DND-41 (cell line): ENCODE measurements around the gene M6PR.
A peak's percentile ranks its signal among the peaks of the same experiment; 100 is the strongest.
"Not testable (repeated sequence)": the region's sequence is repeated elsewhere in the genome, so short reads cannot be mapped to it uniquely, and the experiment has no call there.

Experiments used
- ATAC-seq: fragments of 200-7000 bp; cut with Tn5 transposase; 3 replicates; pipeline ENCODE4 v1.9.1; 2021; ENCODE audit warnings: low read depth; ENCODE audit not compliant: insufficient read depth
- DNase-seq: peaks from one replicate; pipeline ENCODE4 v3.0.0-alpha.2; 2020
- H2AFZ ChIP-seq: 2 replicates; pipeline ENCODE4 v1.6.0; 2012; ENCODE audit warnings: low read depth, low read length
- H3K27ac ChIP-seq: 2 replicates; pipeline ENCODE4 v1.5.1; 2012; ENCODE audit warnings: low read length, inconsistent platforms
- H3K27me3 ChIP-seq: fragments of 200-600 bp; sonication (generic); 2 replicates; pipeline ENCODE4 v1.6.0; 2012; ENCODE audit warnings: low read length, mild to moderate bottlenecking, inconsistent platforms; ENCODE audit not compliant: insufficient read depth, poor library complexity
- H3K36me3 ChIP-seq: 2 replicates; pipeline ENCODE4 v1.5.1; 2012; ENCODE audit warnings: low read length, inconsistent platforms; ENCODE audit not compliant: insufficient read depth
- H3K4me1 ChIP-seq: 2 replicates; pipeline ENCODE4 v1.5.1; 2012; ENCODE audit warnings: mild to moderate bottlenecking, low read length; ENCODE audit not compliant: insufficient read depth
- H3K4me2 ChIP-seq: 2 replicates; pipeline ENCODE4 v1.6.0; 2012; ENCODE audit warnings: mild to moderate bottlenecking, moderate library complexity, low read length, inconsistent platforms; ENCODE audit not compliant: insufficient read depth
- H3K4me3 ChIP-seq, 2 experiments: fragments of 200-600 bp in 1 of 2; shearing (Covaris generic) in 1 of 2; 2 replicates each; pipeline ENCODE4 v1.5.1; 2012 to 2016; ENCODE audit warnings: inconsistent platforms in 2 of 2, low read length in 2 of 2, mild to moderate bottlenecking in 2 of 2, low read depth in 1 of 2, moderate library complexity in 1 of 2
- H3K79me2 ChIP-seq: 2 replicates; pipeline ENCODE4 v1.6.0; 2012; ENCODE audit warnings: low read length, inconsistent platforms; ENCODE audit not compliant: insufficient read depth
- H3K9ac ChIP-seq: 2 replicates; pipeline ENCODE4 v1.6.0; 2012; ENCODE audit warnings: low read depth, mild to moderate bottlenecking, inconsistent platforms, low read length, moderate library complexity
- H3K9me3 ChIP-seq: 2 replicates; pipeline ENCODE4 v1.5.1; 2012; ENCODE audit warnings: low read length, moderate library complexity, mild to moderate bottlenecking, inconsistent platforms; ENCODE audit not compliant: insufficient read depth, severe bottlenecking
- H4K20me1 ChIP-seq: 2 replicates; pipeline ENCODE4 v1.6.0; 2012; ENCODE audit warnings: low read length; ENCODE audit not compliant: insufficient read depth
- EZH2 ChIP-seq: IDR thresholded peaks from 3 replicates; pipeline ENCODE4 v1.6.1; 2012; ENCODE audit warnings: borderline replicate concordance, low read depth, mild to moderate bottlenecking, moderate library complexity, low read length, inconsistent platforms; ENCODE audit not compliant: severe bottlenecking
- TF ChIP-seq, protein P1 (sequence below): IDR thresholded peaks from 2 replicates; pipeline ENCODE4 v1.5.1; 2012; ENCODE audit warnings: borderline replicate concordance, low read length, moderate library complexity, mild to moderate bottlenecking; ENCODE audit not compliant: poor library complexity, severe bottlenecking; ENCODE audit errors: extremely low read depth

The M6PR gene

DNA sequence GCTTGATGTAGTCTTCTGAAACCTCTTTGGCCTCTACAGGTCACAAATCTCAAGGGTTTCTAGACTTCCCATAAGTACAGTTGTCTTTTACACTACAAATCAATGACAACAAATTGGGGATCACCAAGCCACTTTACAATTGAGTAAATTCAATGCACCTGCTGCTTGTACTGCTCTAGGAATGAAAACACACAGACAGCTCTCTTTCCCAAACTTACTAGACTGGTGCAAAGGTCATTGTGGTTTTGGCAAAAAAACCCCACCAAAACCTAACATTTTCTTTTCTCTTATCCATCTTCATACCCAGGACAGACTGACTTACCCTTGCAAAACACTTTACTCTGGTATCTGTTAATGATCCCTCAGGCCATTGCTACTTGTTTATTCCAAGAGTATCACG lies 2.7 kb downstream of the M6PR start:
- Histone ChIP-seq H2AFZ (no peak overlapping the region), H3K4me1 (peaks cover 34% of the 10 kb centered on the region), H3K4me2 (peak overlapping the region; percentile 77; the same call in 1 of the 2 replicates), H3K36me3 (peaks cover 51% of the 10 kb centered on the region), H3K4me3 (no peak overlapping the region; a peak in 1 of 4 replicates), H3K79me2 (peaks cover 66% of the 10 kb centered on the region), H3K9ac (no peak overlapping the region), H3K27me3 (no peaks in the 10 kb centered on the region), H4K20me1 (peaks cover 28% of the 10 kb centered on the region; the same call in 1 of the 2 replicates), H3K9me3 (no peaks in the 10 kb centered on the region), H3K27ac (no peak overlapping the region; the same call in 1 of the 2 replicates)
- no peak for ATAC-seq
- TF ChIP-seq, protein P1, sequence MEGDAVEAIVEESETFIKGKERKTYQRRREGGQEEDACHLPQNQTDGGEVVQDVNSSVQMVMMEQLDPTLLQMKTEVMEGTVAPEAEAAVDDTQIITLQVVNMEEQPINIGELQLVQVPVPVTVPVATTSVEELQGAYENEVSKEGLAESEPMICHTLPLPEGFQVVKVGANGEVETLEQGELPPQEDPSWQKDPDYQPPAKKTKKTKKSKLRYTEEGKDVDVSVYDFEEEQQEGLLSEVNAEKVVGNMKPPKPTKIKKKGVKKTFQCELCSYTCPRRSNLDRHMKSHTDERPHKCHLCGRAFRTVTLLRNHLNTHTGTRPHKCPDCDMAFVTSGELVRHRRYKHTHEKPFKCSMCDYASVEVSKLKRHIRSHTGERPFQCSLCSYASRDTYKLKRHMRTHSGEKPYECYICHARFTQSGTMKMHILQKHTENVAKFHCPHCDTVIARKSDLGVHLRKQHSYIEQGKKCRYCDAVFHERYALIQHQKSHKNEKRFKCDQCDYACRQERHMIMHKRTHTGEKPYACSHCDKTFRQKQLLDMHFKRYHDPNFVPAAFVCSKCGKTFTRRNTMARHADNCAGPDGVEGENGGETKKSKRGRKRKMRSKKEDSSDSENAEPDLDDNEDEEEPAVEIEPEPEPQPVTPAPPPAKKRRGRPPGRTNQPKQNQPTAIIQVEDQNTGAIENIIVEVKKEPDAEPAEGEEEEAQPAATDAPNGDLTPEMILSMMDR: no peak
- no peak for TF ChIP-seq EZH2
- no peak for DNase-seq

- no peak for DNase-seq
- H3K4me2 ChIP-seq: no peak overlapping the region
- no peaks in the 10 kb centered on the region for H3K9me3 ChIP-seq
- H2AFZ ChIP-seq: no peak overlapping the region
- TF ChIP-seq, protein P1: no peak
- no peak for TF ChIP-seq EZH2
- H3K79me2 ChIP-seq: peaks cover 41% of the 10 kb centered on the region
- H4K20me1 ChIP-seq: peaks cover 23% of the 10 kb centered on the region; the same call in 1 of the 2 replicates
- H3K4me3 ChIP-seq: no peak overlapping the region
- no peak overlapping the region for H3K27ac ChIP-seq
- peaks cover 61% of the 10 kb centered on the region for H3K36me3 ChIP-seq
- no peak for ATAC-seq
- no peak overlapping the region for H3K9ac ChIP-seq
- H3K27me3 ChIP-seq: no peaks in the 10 kb centered on the region
- H3K4me1 ChIP-seq: peaks cover 22% of the 10 kb centered on the region
Measured at GRCh38 chr12:8943565-8944186, 5.8 kb downstream of the M6PR start.

DNA sequence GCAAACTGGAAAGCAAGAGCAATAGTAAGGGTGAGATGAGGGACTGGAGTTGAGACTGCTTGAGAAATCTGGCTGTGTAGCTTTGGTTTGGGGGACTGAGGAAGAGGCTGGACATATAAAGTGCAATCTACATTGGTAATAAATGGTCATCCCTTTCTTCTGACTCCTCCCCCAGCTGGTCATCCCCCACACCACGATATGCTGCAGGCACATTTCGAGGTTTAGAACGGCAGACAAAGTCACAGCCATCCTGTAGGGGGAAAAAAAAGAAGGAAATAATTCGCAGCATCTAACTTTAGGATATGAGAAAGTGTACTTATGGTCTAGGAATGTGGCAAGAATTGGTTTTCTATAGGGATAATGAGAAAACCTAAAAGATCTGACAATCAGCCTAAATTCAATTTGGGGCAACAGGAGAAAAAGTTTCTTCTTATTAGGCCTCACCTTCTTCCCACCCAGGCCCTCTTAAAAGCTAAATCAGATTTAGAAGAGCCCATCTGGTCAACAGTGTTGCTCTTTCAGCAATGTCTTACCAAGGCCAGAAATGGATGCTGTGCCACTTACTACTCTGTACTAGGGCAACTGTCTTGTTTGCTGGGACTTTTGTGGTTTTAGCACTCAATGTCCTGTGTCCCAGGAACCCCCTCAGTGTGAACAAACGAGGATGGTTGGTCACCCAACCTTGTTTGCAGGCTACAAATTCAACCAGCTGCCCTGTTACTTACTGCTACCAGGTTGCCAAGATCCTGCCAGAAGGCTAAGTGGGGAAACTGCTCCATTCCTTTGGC lies 7.6 kb downstream of the M6PR start:
- Histone ChIP-seq H3K9ac (no peak overlapping the region), H3K4me3 (no peak overlapping the region), H4K20me1 (peaks cover 19% of the 10 kb centered on the region; the same call in 1 of the 2 replicates), H3K4me1 (peaks cover 4% of the 10 kb centered on the region), H3K36me3 (peaks cover 77% of the 10 kb centered on the region), H3K9me3 (no peaks in the 10 kb centered on the region), H3K4me2 (no peak overlapping the region), H3K27me3 (no peaks in the 10 kb centered on the region), H3K27ac (no peak overlapping the region), H2AFZ (no peak overlapping the region), H3K79me2 (peaks cover 23% of the 10 kb centered on the region)
- TF ChIP-seq, protein P1: no peak
- no peak for TF ChIP-seq EZH2
- no peak for DNase-seq
- ATAC-seq: no peak

DNA sequence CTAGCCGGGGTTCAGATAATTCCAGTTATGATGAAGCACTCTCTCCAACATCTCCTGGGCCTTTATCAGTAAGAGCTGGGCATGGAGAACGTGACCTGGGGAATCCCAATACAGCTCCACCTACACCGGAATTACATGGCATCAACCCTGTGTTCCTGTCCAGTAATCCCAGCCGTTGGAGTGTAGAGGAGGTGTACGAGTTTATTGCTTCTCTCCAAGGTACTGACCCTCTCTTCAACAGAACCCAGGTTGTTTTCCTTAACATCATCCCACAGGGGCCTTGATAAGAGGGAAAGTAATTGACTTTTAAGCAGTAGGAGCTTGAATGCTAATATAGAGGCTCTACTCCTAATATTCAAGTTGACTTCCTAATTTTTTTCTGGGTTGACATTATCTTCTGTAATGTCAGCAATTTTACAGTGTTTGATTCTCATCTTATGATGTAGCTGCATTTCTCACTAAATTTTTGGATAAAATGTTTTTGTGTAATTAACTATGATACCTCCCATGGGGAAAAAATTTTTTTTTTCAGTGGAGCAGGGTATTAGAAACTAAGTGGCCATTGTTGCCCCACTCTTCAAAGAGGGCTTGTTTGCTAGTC lies 11.5 kb downstream of the M6PR start:
- H4K20me1 ChIP-seq, H2AFZ ChIP-seq, H3K27ac ChIP-seq, H3K9ac ChIP-seq, DNase-seq, H3K27me3 ChIP-seq, H3K4me2 ChIP-seq, H3K79me2 ChIP-seq, H3K4me3 ChIP-seq, H3K9me3 ChIP-seq, ATAC-seq, H3K4me1 ChIP-seq: not testable (repeated sequence)
- peaks cover 65% of the 10 kb centered on the region for H3K36me3 ChIP-seq
